Endothelial cell of umbilical vein (primary cell): ENCODE data around the gene FNBP1. TPM values are rescaled to one million over a fixed set of nuclear protein-coding genes. Genes with fewer than 3 reads are reported as not detected.

Experiments used
- BruUV-seq: library from RNA; stranded (reverse); fragments of 400-500 nt; replicated peaks from 2 replicates; lab custom pipeline; 2021; lab: Mats Ljungman, UMichigan
- CTCF ChIA-PET: fragments of 300-600, 350-600 bp; sonication (Branson Sonifier 250); formaldehyde crosslinking; loops from one replicate; lab custom pipeline; 2021; ENCODE audit warnings: antibody characterized with exemption, inconsistent platforms; lab: Charles Lee
- POLR2A ChIA-PET: fragments of 300-600, 350-600 bp; sonication (Branson Sonifier 250); formaldehyde crosslinking; loops from one replicate; lab custom pipeline; 2021; ENCODE audit warnings: antibody characterized with exemption, inconsistent platforms; lab: Charles Lee
- DNase-seq: peaks from one replicate; pipeline ENCODE4 v3.0.0-alpha.2; 2011; ENCODE audit warnings: low read depth, low spot score
- FAIRE-seq: peaks from 2 replicates; lab custom pipeline; 2011; peaks lifted over from hg19 to GRCh38; lab: Jason Lieb, UNC
- H2AFZ ChIP-seq: 2 replicates; pipeline ENCODE4 v1.6.0; 2012; ENCODE audit warnings: low read depth, low read length, control low read depth, inconsistent platforms
- H3K27ac ChIP-seq: 2 replicates; pipeline ENCODE4 v1.5.1; 2011; ENCODE audit warnings: low read depth, mild to moderate bottlenecking, control low read depth, low read length, moderate library complexity; ENCODE audit not compliant: insufficient read depth
- H3K27me3 ChIP-seq, 2 experiments: 2 replicates each; pipeline versions ENCODE4 v1.6.0 to v1.6.1; 2011; ENCODE audit warnings: low read length in 2 of 2, mixed read lengths in 1 of 2; ENCODE audit not compliant: control insufficient read depth in 2 of 2, insufficient read depth in 2 of 2
- H3K36me3 ChIP-seq, 2 experiments: 2 replicates in 1 of 2; 3 replicates in 1 of 2; pipeline ENCODE4 v1.5.1; 2011; ENCODE audit warnings: low read length in 2 of 2, mild to moderate bottlenecking in 1 of 2, moderate library complexity in 1 of 2; ENCODE audit not compliant: control insufficient read depth in 2 of 2, insufficient read depth in 2 of 2; ENCODE audit errors: extremely low read depth in 1 of 2
- H3K4me1 ChIP-seq: 3 replicates; pipeline ENCODE4 v1.5.1; 2011; ENCODE audit warnings: mild to moderate bottlenecking, low read length; ENCODE audit not compliant: control insufficient read depth, insufficient read depth; ENCODE audit errors: extremely low read depth
- H3K4me2 ChIP-seq: 2 replicates; pipeline ENCODE4 v1.6.1; 2011; ENCODE audit warnings: low read length, control low read depth, mixed read lengths; ENCODE audit not compliant: insufficient read depth
- H3K4me3 ChIP-seq, 3 experiments: fragments of 200-600 bp in 1 of 3; sonication (generic), shearing (Covaris generic) in 1 of 3; replicated peaks in 1 of 3; 2 replicates each; pipeline ENCODE4 v1.5.1; 2011 to 2016; ENCODE audit warnings: control low read depth in 3 of 3, low read length in 3 of 3, mild to moderate bottlenecking in 2 of 3, inconsistent platforms in 1 of 3, low read depth in 1 of 3, moderate library complexity in 1 of 3; ENCODE audit not compliant: insufficient read depth in 1 of 3
- H3K79me2 ChIP-seq: 2 replicates; pipeline ENCODE4 v1.6.0; 2012; ENCODE audit warnings: low read length, inconsistent platforms; ENCODE audit not compliant: control insufficient read depth, insufficient read depth
- H3K9ac ChIP-seq: replicated peaks from 2 replicates; pipeline ENCODE3; 2011; ENCODE audit warnings: low read length, control low read depth; ENCODE audit not compliant: insufficient read depth; ENCODE audit errors: extremely low read depth
- H3K9me1 ChIP-seq: replicated peaks from 3 replicates; pipeline ENCODE4 v1.6.0; 2011; ENCODE audit warnings: mild to moderate bottlenecking, low read length; ENCODE audit not compliant: control insufficient read depth, insufficient read depth; ENCODE audit errors: extremely low read depth
- H3K9me3 ChIP-seq: replicated peaks from 2 replicates; pipeline ENCODE4 v1.5.1; 2012; ENCODE audit warnings: low read length, inconsistent platforms; ENCODE audit not compliant: control insufficient read depth, insufficient read depth
- H4K20me1 ChIP-seq: replicated peaks from 2 replicates; pipeline ENCODE3; 2011; ENCODE audit warnings: mild to moderate bottlenecking, low read length; ENCODE audit not compliant: control insufficient read depth, insufficient read depth; ENCODE audit errors: extremely low read depth
- FOS ChIP-seq: IDR thresholded peaks from 2 replicates; pipeline ENCODE4 v1.6.1; 2011; ENCODE audit warnings: mild to moderate bottlenecking, low read length, moderate library complexity, borderline replicate concordance; ENCODE audit not compliant: insufficient read depth
- GATA2 ChIP-seq: IDR thresholded peaks from 2 replicates; pipeline ENCODE4 v1.7.0; 2011; ENCODE audit warnings: low read depth, mild to moderate bottlenecking, moderate library complexity, mixed read lengths, low read length; ENCODE audit not compliant: insufficient read length, insufficient read depth
- MYC ChIP-seq: IDR thresholded peaks from one replicate; pipeline ENCODE4 v1.6.1; 2011; ENCODE audit warnings: mild to moderate bottlenecking, low read depth, low read length
- POLR2A ChIP-seq: IDR thresholded peaks from 2 replicates; pipeline ENCODE4 v1.6.1; 2012; ENCODE audit warnings: low read depth, mild to moderate bottlenecking, control low read depth, low read length
- dilution Hi-C: fragments of 300-500 bp; cut with MboI; formaldehyde crosslinking; loops from one replicate; pipeline ENCODE4 v1.15.0; 2019; ENCODE audit warnings: low sequenced_read_pairs; ENCODE audit not compliant: extremely low pct_ligation_motif_present
- intact Hi-C: fragments of 100-400 bp; cut with micrococcal nuclease; formaldehyde crosslinking; loops from one replicate; pipeline ENCODE4 v1.10.0; 2022
- polyA plus RNA-seq, 4 experiments: library from polyadenylated mRNA; depleted of rRNA in 3 of 4; stranded (reverse) in 3 of 4; unstranded in 1 of 4; fragments of >200 nt; gene quantifications; 2 replicates each; pipeline versions ENCODE4 v1.2.1 to v1.2.3, GENCODE V29; 2011 to 2012; ENCODE audit warnings: missing spikeins in 1 of 4
- total RNA-seq: library from RNA; stranded (reverse); gene quantifications from 2 replicates; pipeline ENCODE4 v1.2.3, GENCODE V29; 2021
- TF ChIP-seq, protein P1 (sequence below): IDR thresholded peaks from 2 replicates; pipeline ENCODE4 v1.6.1; 2011; ENCODE audit not compliant: insufficient read depth, insufficient read length

FNBP1 gene
- total and polyA plus RNA-seq, 2 donors (not counting 3 experiments of a cell fraction or from before 2014, with no cell fraction given), result 10.9 to 43.9 TPM

DNA sequence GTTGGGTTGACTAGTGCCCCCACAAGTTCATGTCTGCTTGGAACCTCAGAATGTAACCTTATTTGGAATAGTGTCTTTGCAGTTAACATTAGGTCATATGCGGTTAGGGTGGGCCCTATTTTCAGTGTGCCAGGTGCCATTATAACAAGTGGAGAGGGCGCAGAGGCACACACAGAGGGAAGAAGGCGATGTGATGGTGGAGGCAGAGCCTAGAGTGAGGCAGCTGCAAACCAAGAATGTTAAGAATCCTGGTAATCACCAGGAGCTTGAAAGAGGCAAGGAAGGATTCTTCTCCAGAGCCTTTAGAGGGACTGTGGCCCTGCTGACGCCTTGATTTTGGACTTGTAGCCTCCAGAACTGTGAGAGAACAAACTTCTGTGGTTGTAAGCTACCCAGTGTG is 21.6 kb upstream of the FNBP1 start:
- POLR2A ChIA-PET, result no interaction called here
- no TSS peak for BruUV-seq
- Histone ChIP-seq H3K36me3 (peaks cover 2 to 3% of the 10 kb centered on the region in 2 experiments), H3K27ac (no peak overlapping the region), H3K9ac (no peak overlapping the region), H3K4me2 (no peak overlapping the region), H3K9me3 (no peaks in the 10 kb centered on the region), H3K79me2 (peaks cover 51% of the 10 kb centered on the region), H4K20me1 (peaks cover 6% of the 10 kb centered on the region), H3K9me1 (no peaks in the 10 kb centered on the region), H2AFZ (no peak overlapping the region), H3K27me3 (no peaks in the 10 kb centered on the region), H3K4me1 (no peaks in the 10 kb centered on the region), H3K4me3 (no peak overlapping the region)
- CTCF ChIA-PET, result interaction anchor here (1.0 to 1.3 kb wide), 2 partner anchors 8 to 10 kb away, joined by 3 read pairs; no protein-coding TSS in a partner anchor
- TF ChIP-seq POLR2A (no peak), MYC (no peak), GATA2 (no peak), FOS (no peak)
- TF ChIP-seq, protein P1, sequence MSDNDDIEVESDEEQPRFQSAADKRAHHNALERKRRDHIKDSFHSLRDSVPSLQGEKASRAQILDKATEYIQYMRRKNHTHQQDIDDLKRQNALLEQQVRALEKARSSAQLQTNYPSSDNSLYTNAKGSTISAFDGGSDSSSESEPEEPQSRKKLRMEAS, result no peak
- dilution Hi-C loops, result no loop called here
- DNase-seq, result no peak
- intact Hi-C loops, result no loop called here
- FAIRE-seq, result no peak

DNA sequence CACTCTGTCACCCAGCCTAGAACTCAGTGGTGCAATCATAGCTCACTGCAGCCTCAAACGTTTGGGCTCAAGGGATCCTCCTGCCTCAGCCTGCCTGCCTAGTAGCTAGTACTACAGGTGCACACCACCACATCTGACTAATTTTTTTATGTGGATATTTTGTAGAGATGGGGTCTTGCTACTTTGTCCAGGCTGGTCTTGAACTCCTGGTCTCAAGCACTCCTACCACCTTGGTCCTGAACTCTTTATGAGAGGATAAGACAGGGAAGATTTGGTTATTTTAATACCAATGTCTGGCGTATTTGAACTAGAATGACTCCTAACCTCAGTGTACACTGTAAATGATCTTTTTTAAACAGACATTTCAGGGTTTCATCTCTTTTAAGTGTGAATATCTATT is 19.8 kb upstream of the FNBP1 start:
- TF ChIP-seq GATA2, result no peak
- no TSS peak for BruUV-seq
- Histone ChIP-seq H2AFZ (no peak overlapping the region), H3K36me3 (peaks cover 2 to 3% of the 10 kb centered on the region in 2 experiments), H3K4me3 (no peak overlapping the region), H3K4me1 (no peaks in the 10 kb centered on the region), H4K20me1 (peaks cover 6% of the 10 kb centered on the region), H3K4me2 (no peak overlapping the region), H3K9ac (no peak overlapping the region), H3K9me1 (no peaks in the 10 kb centered on the region), H3K9me3 (no peaks in the 10 kb centered on the region), H3K27ac (no peak overlapping the region), H3K79me2 (peaks cover 50% of the 10 kb centered on the region), H3K27me3 (no peaks in the 10 kb centered on the region)
- DNase-seq (no peak), FAIRE-seq (no peak)
- dilution Hi-C loops (no loop called here), intact Hi-C loops (no loop called here)
- CTCF ChIA-PET, result interaction anchor here (1.4 kb wide), 1 partner anchor 23 kb away, joined by 4 read pairs; no protein-coding TSS in a partner anchor
- POLR2A ChIA-PET, result no interaction called here
